ENCODE data around the gene FBXO33.
"Not testable (repeated sequence)": the region's sequence is repeated elsewhere in the genome, so short reads cannot be mapped to it uniquely, and the experiment has no call there.

The FBXO33 gene

DNA sequence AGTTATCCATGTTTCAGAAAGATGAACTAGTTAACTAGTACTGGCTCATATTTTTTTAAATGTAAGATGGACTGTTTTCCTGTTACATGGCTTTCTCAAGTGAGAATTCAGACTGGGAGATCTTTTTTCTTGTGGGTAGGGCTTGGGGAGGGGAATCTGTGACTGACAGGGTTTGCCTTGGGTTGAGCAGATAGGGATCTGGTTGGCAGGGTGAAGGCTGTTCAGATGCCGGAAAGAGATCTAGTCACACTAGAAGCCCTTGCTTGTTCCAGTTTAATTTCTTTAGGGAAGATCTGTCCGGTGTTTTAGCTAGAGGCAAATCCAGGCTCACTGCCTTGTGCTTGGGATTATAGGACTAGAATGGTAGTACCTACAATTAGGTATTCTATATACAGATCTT is 63.2 kb downstream of the FBXO33 start:
- no peak for DNase-seq (ENCODE audit: low read depth)

DNA sequence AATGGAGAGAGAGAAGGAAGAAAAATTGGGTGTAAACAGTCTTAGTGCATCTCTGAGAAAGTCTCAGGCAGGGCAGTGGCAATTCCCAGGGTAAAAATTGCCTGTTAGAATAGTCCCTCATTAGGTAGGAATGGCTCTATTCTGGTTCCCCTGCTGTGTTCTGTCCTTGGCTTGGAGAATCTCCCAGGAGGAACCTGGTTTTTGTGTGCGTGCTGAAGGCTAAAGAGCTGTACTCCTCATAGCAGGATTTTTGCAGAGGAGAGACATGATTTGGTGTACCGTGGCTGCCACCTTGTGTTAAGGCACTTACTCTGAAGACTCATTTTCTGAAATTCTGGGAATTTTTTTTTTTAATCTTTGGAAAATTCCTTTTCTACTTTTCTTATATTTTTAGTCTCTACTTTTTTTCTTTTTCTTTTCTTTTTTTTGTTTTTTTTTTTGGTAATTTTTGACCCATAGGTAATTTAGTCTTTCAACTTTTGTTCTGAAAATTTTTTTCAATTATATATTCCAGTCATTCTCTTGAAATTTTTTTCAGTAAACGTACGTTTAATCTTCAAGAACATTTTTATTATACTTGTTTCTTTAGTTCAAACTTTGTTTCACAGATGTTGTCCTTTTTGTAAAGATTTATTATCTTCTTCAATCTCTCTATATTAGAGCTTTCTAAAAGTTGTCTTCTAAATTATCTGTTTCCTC is 63.8 kb downstream of the FBXO33 start:
- DNase-seq (ENCODE audit: low read depth) = peak; percentile 71

DNA sequence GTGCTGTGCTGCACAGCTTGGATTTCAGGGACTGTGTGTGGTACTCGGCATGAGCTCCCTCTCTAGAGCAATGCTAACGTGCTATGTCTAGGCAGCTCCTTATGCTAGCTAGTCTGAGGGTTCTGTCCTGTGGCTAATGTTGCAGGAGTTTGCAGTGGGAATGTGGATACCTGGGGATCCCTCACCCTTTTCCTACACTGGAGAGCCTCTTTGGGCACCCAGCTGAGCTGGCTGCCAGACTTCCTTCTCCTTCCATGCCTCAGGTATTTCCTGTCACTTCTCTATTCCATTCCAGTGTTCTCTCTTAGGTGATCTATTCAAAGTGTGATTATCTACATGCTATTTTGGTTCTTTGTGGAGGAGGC is 64.9 kb downstream of the FBXO33 start:
- no peak for DNase-seq (ENCODE audit: low read depth)

DNA sequence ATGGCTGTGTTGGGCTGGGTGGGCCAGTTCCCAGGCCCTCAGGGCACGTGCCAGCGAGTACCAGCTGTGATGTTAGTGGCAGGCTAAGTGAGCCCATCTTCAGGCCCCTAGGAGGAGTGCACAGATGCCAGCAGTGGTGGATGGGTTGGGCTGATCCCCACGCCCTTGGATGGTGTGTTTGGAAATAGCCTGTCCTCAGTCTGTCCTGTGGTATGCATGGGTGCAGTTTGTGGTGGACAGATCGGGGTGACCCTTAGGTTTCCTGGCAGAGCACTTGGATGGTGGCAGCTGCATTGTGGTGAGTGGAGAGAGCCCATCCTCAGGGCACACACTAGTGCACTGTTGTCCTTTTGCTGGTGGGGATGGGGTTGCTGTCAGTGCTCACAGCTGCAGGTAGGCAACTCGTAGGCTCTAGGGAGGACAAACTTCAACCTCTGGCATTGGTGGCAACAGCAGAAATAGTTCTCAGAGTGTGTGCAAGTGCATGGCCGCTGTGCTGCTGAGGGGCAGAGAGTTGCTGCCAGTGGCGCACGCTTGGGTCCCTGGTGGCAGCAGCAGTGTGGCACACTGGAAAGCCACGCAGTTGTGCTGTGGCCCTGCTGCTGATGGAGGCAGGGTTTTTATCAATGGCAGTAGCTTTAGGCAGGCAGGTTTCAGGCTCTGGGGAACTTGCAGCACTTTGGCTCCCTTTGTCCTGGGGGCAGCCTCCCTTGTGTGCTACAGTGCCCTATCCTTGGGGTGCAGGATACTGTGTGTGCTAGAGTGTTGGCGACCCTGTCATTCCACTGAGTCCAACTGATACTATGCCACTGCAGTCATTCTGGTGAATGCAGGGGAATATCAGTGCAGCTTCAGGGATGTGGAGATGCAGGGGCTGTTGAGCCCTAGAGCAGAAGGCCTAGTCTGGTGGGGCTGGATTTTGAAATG is 65.5 kb downstream of the FBXO33 start:
- DNase-seq (ENCODE audit: low read depth) = no peak

DNA sequence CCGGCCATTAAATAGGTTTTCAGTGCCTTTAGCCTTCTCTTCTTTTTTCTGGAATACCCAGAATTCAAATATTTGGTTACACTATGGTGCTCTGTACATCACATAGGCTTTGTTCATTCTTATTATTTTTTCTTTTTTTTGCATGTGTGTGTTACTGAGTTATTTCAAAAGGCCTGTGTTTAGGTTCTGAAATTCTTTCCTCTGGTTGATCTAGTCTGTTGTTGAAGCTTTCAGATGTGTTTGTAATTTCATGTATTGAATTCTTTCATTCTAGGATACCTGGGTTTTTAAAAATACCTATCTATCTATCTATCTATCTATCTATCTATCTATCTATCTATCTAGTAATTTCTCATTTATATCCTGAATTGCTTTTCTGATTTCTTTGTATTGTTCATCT is 66.9 kb downstream of the FBXO33 start:
- DNase-seq (ENCODE audit: low read depth) = no peak

DNA sequence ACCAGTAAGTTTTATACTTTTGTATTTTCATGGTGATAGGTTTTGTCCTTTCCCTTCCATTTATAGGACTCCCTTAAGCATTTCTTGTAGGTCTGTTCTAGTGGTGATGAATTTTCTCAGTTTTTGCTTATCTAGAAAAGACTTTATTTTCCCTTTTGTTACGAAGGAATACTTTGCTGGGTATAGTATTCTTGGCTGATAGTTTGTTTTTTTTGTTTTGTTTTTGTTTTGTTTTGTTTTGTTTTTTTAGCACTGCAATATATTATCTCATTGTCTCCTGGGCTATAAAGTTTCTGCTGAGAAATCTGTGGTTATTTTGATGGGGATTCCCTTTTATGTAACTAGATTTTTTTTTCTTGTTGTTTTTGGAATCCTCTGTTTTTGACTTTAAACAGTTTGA is 67.7 kb downstream of the FBXO33 start:
- DNase-seq (ENCODE audit: low read depth) = no peak

DNA sequence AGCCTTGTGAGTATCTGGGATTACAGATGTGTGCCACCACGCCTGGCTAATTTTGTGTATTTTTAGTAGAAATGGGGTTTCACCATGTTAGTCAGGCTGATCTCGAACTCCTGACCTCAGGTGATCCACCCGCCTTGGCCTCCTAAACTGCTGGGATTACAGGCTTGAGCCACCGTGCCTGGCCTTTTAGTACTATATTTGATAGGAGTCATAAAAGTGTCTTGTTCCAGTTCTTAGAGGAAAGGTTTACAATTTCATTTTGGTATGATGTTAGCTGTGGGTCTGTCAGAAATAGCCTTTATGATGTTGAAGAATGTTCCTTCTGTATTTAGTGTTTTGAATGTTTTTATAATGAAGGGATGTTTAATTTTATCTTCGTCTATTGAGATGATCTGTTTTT is 70.7 kb downstream of the FBXO33 start:
- DNase-seq (ENCODE audit: low read depth) = not testable (repeated sequence)

DNA sequence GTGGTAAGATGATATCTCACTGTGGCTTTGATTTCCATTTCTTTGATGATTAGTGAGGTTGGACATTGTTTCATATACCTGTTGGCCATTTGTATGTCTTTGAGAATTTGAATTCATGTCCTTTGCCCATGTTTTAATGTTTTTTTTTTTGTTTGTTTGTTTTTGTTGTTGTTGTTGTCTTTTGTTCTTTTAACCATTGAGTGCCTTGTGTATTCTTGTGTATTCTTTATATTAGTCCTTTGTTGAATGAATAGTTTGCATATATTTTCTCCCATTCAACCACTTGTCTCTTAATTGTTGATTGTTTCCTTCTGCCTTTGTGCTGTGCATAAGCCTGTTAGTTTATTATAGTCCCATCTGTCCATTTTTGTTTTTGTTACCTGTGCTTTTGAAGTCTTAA is 71.9 kb downstream of the FBXO33 start:
- no peak for DNase-seq (ENCODE audit: low read depth)

DNA sequence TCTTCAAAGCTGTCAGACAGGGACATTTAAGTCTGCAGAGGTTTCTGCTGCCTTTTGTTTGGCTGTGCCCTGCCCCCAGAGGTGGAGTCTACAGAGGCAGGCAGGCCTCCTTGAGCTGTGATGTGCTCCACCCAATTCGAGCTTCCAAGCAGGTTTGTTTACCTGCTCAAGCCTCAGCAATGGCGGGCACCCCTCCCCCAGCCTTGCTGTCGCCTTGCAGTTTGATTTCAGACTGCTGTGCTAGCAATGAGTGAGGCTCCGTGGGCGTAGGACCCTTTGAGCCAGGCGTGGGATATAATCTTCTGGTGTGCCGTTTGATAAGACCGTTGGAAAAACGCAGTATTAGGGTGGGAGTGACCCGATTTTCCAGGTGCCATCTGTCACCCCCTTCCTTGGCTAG is 73.2 kb downstream of the FBXO33 start:
- not testable (repeated sequence) for DNase-seq (ENCODE audit: low read depth)

DNA sequence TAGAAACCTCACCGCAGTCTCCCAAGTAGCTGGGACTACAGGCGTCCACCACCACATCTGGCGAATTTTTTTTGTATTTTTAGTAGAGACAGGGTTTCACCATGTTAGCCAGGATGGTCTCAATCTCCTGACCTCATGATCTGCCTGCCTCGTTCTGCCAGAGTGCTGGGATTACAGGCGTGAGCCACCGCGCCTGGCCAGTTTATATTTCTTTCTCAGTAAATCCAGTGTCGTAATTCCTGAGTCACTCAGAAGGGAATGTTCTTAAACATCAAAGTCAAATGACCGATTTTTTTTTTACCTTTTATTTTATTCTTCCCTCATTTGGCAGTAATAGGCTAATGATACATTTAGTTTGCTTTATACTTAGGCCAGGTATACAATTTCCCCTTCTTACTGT is 80.5 kb downstream of the FBXO33 start:
- DNase-seq (ENCODE audit: low read depth) = no peak

DNA sequence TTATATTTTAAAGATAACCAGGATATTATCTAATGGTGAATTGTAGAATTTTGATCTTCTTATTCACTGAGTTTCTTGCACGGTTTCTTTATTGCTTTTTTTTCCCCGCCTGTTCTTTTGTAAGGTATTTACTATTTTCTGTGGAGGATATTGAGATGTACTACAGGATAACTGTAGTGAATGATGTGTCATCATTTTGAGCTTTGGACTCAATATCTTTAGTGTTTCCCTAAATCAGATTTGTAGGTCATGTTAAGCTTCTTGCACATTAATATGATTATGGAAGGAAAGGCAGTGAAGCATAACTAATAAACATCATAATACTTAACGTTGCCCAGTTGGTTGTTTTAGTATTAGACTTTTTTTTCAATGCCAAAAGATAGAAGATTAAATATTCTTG is 81.4 kb downstream of the FBXO33 start:
- DNase-seq (ENCODE audit: low read depth) = no peak

Data from fibroblast of the conjunctiva (primary cell).